K562 (cell line): Measurements from ENCODE around the gene URM1. TPM values are rescaled to one million over a fixed set of nuclear protein-coding genes. Genes with fewer than 3 reads are reported as not detected.

ENCODE experiments used
- CHD1 ChIP-seq: fragments of 200-600 bp; sonication (generic); IDR thresholded peaks from one replicate; pipeline ENCODE4 v1.6.1; 2012; ENCODE audit warnings: mild to moderate bottlenecking, moderate library complexity, low read length, inconsistent platforms
- HEY1 ChIP-seq: fragments of 250-450 bp; sonication (Bioruptor Pico); IDR thresholded peaks from 2 replicates; pipeline ENCODE4 v1.5.0; 2020; ENCODE audit warnings: mild to moderate bottlenecking, moderate library complexity, borderline replicate concordance
- JUND ChIP-seq, 2 experiments: IDR thresholded peaks; 2 replicates in 1 of 2; 3 replicates in 1 of 2; pipeline ENCODE4 v1.6.1; 2011; ENCODE audit warnings: borderline replicate concordance in 2 of 2, low read depth in 2 of 2, low read length in 2 of 2, improper control_type of control experiment in 1 of 2, missing biosample characterization in 1 of 2, missing genetic modification characterization in 1 of 2, missing genetic modification reagents in 1 of 2
- ZZZ3 ChIP-seq: fragments of 450-650 bp; IDR thresholded peaks from 2 replicates; pipeline ENCODE4 v1.6.1; 2016; ENCODE audit warnings: antibody characterized with exemption, mild to moderate bottlenecking, moderate library complexity
- polyA plus RNA-seq, 8 experiments: library from polyadenylated mRNA; depleted of rRNA in 4 of 8; stranded (reverse) in 5 of 8; unstranded in 3 of 8; fragments of >200 nt; fragmentation: Nextera tagmentation in 2 of 8; fragmentation: Illumina TruSeq in 1 of 8; extraction: Ambion mirVana in 2 of 8; extraction: Trizol in 1 of 8; gene quantifications; 2 replicates each; pipeline versions ENCODE4 v1.2.1 to v1.2.3, GENCODE V29; 2011 to 2014; ENCODE audit warnings: inconsistent platforms in 1 of 8, missing spikeins in 1 of 8
- total RNA-seq, 7 experiments: library from RNA; depleted of rRNA in 6 of 7; stranded (reverse); fragments of >200 nt in 6 of 7; fragmentation: Illumina TruSeq in 2 of 7; extraction: Trizol in 2 of 7; gene quantifications; 2 replicates each; pipeline versions ENCODE4 v1.2.1 to v1.2.3, GENCODE V29; 2011 to 2021; ENCODE audit warnings: low replicate concordance in 1 of 7
- TF ChIP-seq, protein P1 (sequence below): IDR thresholded peaks from 3 replicates; pipeline ENCODE4 v1.6.1; 2011; ENCODE audit warnings: borderline replicate concordance, mild to moderate bottlenecking, moderate library complexity; ENCODE audit not compliant: insufficient read length; ENCODE audit errors: extremely low read depth

URM1 gene
- total and polyA plus RNA-seq, 9 of the 15 experiments (the other 6 are each of a cell fraction or from before 2014, with no cell fraction given): 10.1 to 88.9 (median 53.3) TPM

DNA sequence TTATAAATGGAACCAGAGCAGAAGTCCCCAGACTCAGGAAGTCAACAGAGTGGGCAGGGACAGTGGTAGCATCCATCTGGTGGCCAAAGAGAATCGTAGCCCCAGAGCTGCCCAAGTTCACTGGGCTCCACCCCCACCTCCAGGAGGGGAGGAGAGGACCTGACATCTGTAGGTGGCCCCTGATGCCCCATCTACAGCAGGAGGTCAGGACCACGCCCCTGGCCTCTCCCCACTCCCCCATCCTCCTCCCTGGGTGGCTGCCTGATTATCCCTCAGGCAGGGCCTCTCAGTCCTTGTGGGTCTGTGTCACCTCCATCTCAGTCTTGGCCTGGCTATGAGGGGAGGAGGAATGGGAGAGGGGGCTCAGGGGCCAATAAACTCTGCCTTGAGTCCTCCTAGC, 10.3 kb upstream of the URM1 start (continued):
- TF ChIP-seq ZZZ3 (no peak), JUND (IDR thresholded peaks at IDR 0.05; ENCODE audit: borderline replicate concordance, low read depth, low read length) (no peak), JUND (tag; IDR thresholded peaks at IDR 0.05; ENCODE audit: borderline replicate concordance, low read depth, low read length) (no peak), CHD1 (no peak), HEY1 (CRISPR knock-in tag) (no peak)
- TF ChIP-seq, protein P1, sequence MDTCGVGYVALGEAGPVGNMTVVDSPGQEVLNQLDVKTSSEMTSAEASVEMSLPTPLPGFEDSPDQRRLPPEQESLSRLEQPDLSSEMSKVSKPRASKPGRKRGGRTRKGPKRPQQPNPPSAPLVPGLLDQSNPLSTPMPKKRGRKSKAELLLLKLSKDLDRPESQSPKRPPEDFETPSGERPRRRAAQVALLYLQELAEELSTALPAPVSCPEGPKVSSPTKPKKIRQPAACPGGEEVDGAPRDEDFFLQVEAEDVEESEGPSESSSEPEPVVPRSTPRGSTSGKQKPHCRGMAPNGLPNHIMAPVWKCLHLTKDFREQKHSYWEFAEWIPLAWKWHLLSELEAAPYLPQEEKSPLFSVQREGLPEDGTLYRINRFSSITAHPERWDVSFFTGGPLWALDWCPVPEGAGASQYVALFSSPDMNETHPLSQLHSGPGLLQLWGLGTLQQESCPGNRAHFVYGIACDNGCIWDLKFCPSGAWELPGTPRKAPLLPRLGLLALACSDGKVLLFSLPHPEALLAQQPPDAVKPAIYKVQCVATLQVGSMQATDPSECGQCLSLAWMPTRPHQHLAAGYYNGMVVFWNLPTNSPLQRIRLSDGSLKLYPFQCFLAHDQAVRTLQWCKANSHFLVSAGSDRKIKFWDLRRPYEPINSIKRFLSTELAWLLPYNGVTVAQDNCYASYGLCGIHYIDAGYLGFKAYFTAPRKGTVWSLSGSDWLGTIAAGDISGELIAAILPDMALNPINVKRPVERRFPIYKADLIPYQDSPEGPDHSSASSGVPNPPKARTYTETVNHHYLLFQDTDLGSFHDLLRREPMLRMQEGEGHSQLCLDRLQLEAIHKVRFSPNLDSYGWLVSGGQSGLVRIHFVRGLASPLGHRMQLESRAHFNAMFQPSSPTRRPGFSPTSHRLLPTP: no peak
- TF ChIP-seq, all 486 proteins: peak for 0
